CD4-positive, alpha-beta T cell (primary cell): ENCODE measurements around the gene GGA2. TPM values are rescaled to one million over a fixed set of nuclear protein-coding genes. Genes with fewer than 3 reads are reported as not detected.

Experiments
- ATAC-seq: fragments of 200-7000 bp; cut with Tn5 transposase; one replicate; pipeline ENCODE4 v1.10.0; 2022; ENCODE audit warnings: mild to moderate bottlenecking; ENCODE audit not compliant: poor library complexity
- CTCF ChIA-PET: fragments of 350-600 bp; sonication (Branson Sonifier 250); formaldehyde crosslinking; loops from one replicate; lab custom pipeline; 2021; ENCODE audit warnings: antibody characterized with exemption, inconsistent platforms; lab: Charles Lee
- POLR2A ChIA-PET: fragments of 350-600 bp; sonication (Branson Sonifier 250); formaldehyde crosslinking; loops from one replicate; lab custom pipeline; 2021; ENCODE audit warnings: antibody characterized with exemption, inconsistent platforms; lab: Charles Lee
- DNase-seq, 14 experiments: peaks; one replicate each; pipeline ENCODE4 v3.0.0-alpha.2; 2013 to 2020; ENCODE audit warnings: mixed read lengths in 2 of 14
- H3K27ac ChIP-seq, 2 donors: one replicate each; pipeline versions ENCODE4 v1.5.1 to v1.7.0; 2013; ENCODE audit warnings: low read length in 2 of 2, low read depth in 1 of 2, mild to moderate bottlenecking in 1 of 2
- H3K27me3 ChIP-seq, 2 experiments: 1 replicate in 1 of 2; 2 replicates in 1 of 2; pipeline versions ENCODE4 v1.6.1 to v1.7.0; 2013; ENCODE audit warnings: low read length in 2 of 2, control low read depth in 1 of 2, mild to moderate bottlenecking in 1 of 2, moderate library complexity in 1 of 2; ENCODE audit not compliant: insufficient read depth in 2 of 2, control insufficient read depth in 1 of 2
- H3K36me3 ChIP-seq: one replicate; pipeline ENCODE4 v1.6.1; 2013; ENCODE audit warnings: low read length, control low read depth; ENCODE audit not compliant: insufficient read depth
- H3K4me1 ChIP-seq: one replicate; pipeline ENCODE4 v1.6.1; 2013; ENCODE audit warnings: low read length, control low read depth; ENCODE audit not compliant: insufficient read depth
- H3K4me3 ChIP-seq: one replicate; pipeline ENCODE4 v1.5.1; 2013; ENCODE audit warnings: mild to moderate bottlenecking, low read length, moderate library complexity
- H3K9me3 ChIP-seq, 2 experiments: 1 replicate in 1 of 2; 2 replicates in 1 of 2; pipeline versions ENCODE4 v1.6.1 to v1.7.0; 2013; ENCODE audit warnings: low read length in 2 of 2, mild to moderate bottlenecking in 2 of 2, control low read depth in 1 of 2, moderate library complexity in 1 of 2; ENCODE audit not compliant: control insufficient read depth in 1 of 2, insufficient read depth in 1 of 2
- H3K27ac Mint-ChIP-seq: one replicate; pipeline ENCODE4 v1.8.0; 2020; ENCODE audit warnings: mixed read lengths
- H3K27me3 Mint-ChIP-seq: one replicate; pipeline ENCODE4 v1.8.0; 2021; ENCODE audit warnings: mixed read lengths
- H3K36me3 Mint-ChIP-seq: one replicate; pipeline ENCODE4 v1.8.0; 2021; ENCODE audit warnings: low read depth, mixed read lengths
- H3K4me1 Mint-ChIP-seq: one replicate; pipeline ENCODE4 v1.8.0; 2021; ENCODE audit warnings: low read depth, mixed read lengths
- H3K4me3 Mint-ChIP-seq: one replicate; pipeline ENCODE4 v1.8.0; 2020; ENCODE audit warnings: mild to moderate bottlenecking, mixed read lengths
- H3K9me3 Mint-ChIP-seq: one replicate; pipeline ENCODE4 v1.8.0; 2020; ENCODE audit warnings: mixed read lengths
- intact Hi-C, 2 experiments: fragments of 100-400 bp; cut with DNase I in 1 of 2; cut with micrococcal nuclease in 1 of 2; formaldehyde crosslinking; loops; one replicate each; pipeline versions ENCODE4 v1.15.1 to v1.9.0; 2023 to 2025; cut with DNase I, micrococcal nuclease
- total RNA-seq, 174 experiments: library from RNA in 2 of 174; stranded (reverse) in 2 of 174; gene quantifications; one replicate each; pipeline ENCODE4 v1.2.3 and lab custom pipeline; 2021 to 2026
- TF ChIP-seq, protein P1 (sequence below): fragments of 200-600 bp; IDR thresholded peaks from one replicate; pipeline ENCODE4 v1.8.0; 2022; ENCODE audit warnings: antibody characterized with exemption, mild to moderate bottlenecking

Gene GGA2
- total RNA-seq, 2 experiments from 2014 or later: 96.5 to 96.9 TPM

GRCh38 chr16:23505671-23506605 lies 4.4 kb downstream of the GGA2 start:
- POLR2A ChIA-PET: no interaction called here

DNA sequence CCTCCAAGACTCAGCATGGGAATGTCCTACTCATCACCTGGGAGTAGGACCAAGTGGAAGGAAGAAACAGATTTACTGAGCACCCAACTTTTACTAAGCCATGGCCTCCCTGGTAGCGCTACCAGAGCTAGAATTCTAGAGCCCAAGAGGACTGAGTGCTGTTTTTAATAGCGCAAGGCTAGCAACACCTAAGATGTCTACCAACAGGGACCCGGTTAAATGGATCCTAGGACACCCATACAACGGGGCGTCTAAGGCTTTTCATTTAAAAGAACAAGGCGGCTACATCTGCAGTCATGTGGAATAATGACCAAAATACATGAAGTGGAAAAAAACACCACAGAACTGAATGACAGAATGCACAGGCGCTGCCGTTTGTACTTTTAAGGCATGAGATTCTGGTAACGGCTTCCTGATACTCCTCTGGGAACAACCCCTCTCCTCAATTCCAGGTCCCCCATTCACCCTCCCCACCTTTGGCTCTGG lies 5.1 kb downstream of the GGA2 start:
- ATAC-seq: no peak
- intact Hi-C loops: loop anchor here (5.0 to 10.0 kb wide), 2 partner anchors 50 to 53 kb away; partner anchors contain the start of gene COG7 (in 2 of the 2)

More at GRCh38 chr16:23505671-23506605, 4.4 kb downstream of the GGA2 start:
- H3K9me3 Mint-ChIP-seq: no peaks in the 10 kb centered on the region
- peaks cover 10% of the 10 kb centered on the region for H3K36me3 Mint-ChIP-seq
- H3K27me3 Mint-ChIP-seq: no peaks in the 10 kb centered on the region
- peak overlapping the region; percentile 32 for H3K4me3 Mint-ChIP-seq
- H3K27ac Mint-ChIP-seq: no peak overlapping the region
- H3K4me3 ChIP-seq: no peak overlapping the region
- H3K9me3 ChIP-seq: no peaks in the 10 kb centered on the region
- CTCF ChIA-PET: interaction anchor here (1.5 to 1.7 kb wide), 2 partner anchors 70 to 72 kb away, joined by 3 to 4 read pairs; no protein-coding TSS in a partner anchor
- no peaks in the 10 kb centered on the region for H3K27me3 ChIP-seq
- H3K4me1 Mint-ChIP-seq: peaks cover 83% of the 10 kb centered on the region
- no peak for ATAC-seq
- H3K27ac ChIP-seq: no peak overlapping the region
- H3K4me1 ChIP-seq: peaks cover 63% of the 10 kb centered on the region
- DNase-seq: no peak
- TF ChIP-seq, protein P1, sequence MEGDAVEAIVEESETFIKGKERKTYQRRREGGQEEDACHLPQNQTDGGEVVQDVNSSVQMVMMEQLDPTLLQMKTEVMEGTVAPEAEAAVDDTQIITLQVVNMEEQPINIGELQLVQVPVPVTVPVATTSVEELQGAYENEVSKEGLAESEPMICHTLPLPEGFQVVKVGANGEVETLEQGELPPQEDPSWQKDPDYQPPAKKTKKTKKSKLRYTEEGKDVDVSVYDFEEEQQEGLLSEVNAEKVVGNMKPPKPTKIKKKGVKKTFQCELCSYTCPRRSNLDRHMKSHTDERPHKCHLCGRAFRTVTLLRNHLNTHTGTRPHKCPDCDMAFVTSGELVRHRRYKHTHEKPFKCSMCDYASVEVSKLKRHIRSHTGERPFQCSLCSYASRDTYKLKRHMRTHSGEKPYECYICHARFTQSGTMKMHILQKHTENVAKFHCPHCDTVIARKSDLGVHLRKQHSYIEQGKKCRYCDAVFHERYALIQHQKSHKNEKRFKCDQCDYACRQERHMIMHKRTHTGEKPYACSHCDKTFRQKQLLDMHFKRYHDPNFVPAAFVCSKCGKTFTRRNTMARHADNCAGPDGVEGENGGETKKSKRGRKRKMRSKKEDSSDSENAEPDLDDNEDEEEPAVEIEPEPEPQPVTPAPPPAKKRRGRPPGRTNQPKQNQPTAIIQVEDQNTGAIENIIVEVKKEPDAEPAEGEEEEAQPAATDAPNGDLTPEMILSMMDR: no peak
- peaks cover 12% of the 10 kb centered on the region for H3K36me3 ChIP-seq
- intact Hi-C loops: loop anchor here (5.0 to 10.0 kb wide), 2 partner anchors 51 to 54 kb away; partner anchors contain the start of gene COG7 (in 2 of the 2)

More for the DNA sequence above, 5.1 kb downstream of the GGA2 start:
- Histone ChIP-seq H3K4me3 (no peak overlapping the region), H3K4me1 (peaks cover 62% of the 10 kb centered on the region), H3K27me3 (no peaks in the 10 kb centered on the region), H3K9me3 (no peaks in the 10 kb centered on the region), H3K36me3 (peaks cover 15% of the 10 kb centered on the region), H3K27ac (peak overlapping the region in 1 of 2 donors; percentile 40)
- Mint-ChIP-seq H3K4me1 (peaks cover 86% of the 10 kb centered on the region), H3K36me3 (peaks cover 10% of the 10 kb centered on the region), H3K27ac (peak overlapping the region; percentile 79), H3K27me3 (no peaks in the 10 kb centered on the region), H3K9me3 (no peaks in the 10 kb centered on the region), H3K4me3 (peak overlapping the region; percentile 70)
- TF ChIP-seq, protein P1: no peak
- DNase-seq: no peak
- ChIA-PET POLR2A (no interaction called here), CTCF (interaction anchor here (0.6 to 1.2 kb wide), 2 partner anchors 33 to 52 kb away, joined by 3 read pairs; partner anchors contain the start of genes EARS2 and UBFD1)
